ENCODE data around the gene HIVEP3.

DNA sequence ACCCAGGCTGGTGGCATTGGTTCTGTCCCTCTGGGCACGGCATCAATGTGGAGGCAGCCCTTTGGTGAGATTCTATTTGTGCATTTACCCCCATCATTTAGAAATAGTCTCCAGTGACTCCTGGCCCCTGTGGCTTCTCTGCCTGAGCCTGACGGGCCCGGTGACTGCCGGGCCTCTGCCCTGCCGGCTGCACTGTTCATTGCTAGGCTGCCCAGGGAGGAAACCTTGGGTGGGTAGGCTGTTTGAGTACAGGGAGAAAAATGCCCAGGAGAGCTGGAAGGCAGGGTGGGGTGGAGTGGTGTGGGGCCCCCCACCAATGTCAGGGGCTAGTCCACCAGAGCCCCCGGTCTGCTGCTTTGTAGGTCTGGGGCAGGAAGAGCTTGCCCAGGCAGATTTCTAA, 410.9 kb downstream of the HIVEP3 start:
- no peak for TF ChIP-seq EP300 (IDR thresholded peaks at IDR 0.05; ENCODE audit: borderline replicate concordance in 1 of 2, low read depth in 1 of 2, low read length in 1 of 2)
- no peak for TF ChIP-seq YY1 (IDR thresholded peaks at IDR 0.05; ENCODE audit: low read depth)
- TF ChIP-seq, protein P1, sequence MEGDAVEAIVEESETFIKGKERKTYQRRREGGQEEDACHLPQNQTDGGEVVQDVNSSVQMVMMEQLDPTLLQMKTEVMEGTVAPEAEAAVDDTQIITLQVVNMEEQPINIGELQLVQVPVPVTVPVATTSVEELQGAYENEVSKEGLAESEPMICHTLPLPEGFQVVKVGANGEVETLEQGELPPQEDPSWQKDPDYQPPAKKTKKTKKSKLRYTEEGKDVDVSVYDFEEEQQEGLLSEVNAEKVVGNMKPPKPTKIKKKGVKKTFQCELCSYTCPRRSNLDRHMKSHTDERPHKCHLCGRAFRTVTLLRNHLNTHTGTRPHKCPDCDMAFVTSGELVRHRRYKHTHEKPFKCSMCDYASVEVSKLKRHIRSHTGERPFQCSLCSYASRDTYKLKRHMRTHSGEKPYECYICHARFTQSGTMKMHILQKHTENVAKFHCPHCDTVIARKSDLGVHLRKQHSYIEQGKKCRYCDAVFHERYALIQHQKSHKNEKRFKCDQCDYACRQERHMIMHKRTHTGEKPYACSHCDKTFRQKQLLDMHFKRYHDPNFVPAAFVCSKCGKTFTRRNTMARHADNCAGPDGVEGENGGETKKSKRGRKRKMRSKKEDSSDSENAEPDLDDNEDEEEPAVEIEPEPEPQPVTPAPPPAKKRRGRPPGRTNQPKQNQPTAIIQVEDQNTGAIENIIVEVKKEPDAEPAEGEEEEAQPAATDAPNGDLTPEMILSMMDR (IDR thresholded peaks at IDR 0.05): no peak
- no peak for TF ChIP-seq NFIC (IDR thresholded peaks at IDR 0.05; ENCODE audit: borderline replicate concordance)
- TF ChIP-seq POLR2AphosphoS5 (IDR thresholded peaks at IDR 0.05; ENCODE audit: low read depth, low read length): no peak
- TF ChIP-seq FOXM1 (IDR thresholded peaks at IDR 0.05; ENCODE audit: low read depth): no peak
- TF ChIP-seq JUND (IDR thresholded peaks at IDR 0.05): no peak
- TF ChIP-seq, protein P2, sequence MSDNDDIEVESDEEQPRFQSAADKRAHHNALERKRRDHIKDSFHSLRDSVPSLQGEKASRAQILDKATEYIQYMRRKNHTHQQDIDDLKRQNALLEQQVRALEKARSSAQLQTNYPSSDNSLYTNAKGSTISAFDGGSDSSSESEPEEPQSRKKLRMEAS (IDR thresholded peaks at IDR 0.05; ENCODE audit: low read depth): no peak
- no peak for TF ChIP-seq SMC3 (IDR thresholded peaks at IDR 0.05; ENCODE audit: low read depth, low read length)
- TF ChIP-seq, protein P3, sequence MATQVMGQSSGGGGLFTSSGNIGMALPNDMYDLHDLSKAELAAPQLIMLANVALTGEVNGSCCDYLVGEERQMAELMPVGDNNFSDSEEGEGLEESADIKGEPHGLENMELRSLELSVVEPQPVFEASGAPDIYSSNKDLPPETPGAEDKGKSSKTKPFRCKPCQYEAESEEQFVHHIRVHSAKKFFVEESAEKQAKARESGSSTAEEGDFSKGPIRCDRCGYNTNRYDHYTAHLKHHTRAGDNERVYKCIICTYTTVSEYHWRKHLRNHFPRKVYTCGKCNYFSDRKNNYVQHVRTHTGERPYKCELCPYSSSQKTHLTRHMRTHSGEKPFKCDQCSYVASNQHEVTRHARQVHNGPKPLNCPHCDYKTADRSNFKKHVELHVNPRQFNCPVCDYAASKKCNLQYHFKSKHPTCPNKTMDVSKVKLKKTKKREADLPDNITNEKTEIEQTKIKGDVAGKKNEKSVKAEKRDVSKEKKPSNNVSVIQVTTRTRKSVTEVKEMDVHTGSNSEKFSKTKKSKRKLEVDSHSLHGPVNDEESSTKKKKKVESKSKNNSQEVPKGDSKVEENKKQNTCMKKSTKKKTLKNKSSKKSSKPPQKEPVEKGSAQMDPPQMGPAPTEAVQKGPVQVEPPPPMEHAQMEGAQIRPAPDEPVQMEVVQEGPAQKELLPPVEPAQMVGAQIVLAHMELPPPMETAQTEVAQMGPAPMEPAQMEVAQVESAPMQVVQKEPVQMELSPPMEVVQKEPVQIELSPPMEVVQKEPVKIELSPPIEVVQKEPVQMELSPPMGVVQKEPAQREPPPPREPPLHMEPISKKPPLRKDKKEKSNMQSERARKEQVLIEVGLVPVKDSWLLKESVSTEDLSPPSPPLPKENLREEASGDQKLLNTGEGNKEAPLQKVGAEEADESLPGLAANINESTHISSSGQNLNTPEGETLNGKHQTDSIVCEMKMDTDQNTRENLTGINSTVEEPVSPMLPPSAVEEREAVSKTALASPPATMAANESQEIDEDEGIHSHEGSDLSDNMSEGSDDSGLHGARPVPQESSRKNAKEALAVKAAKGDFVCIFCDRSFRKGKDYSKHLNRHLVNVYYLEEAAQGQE (IDR thresholded peaks at IDR 0.05; ENCODE audit: low read depth, low read length): no peak
